HG02759 (cell line): Measurements from ENCODE around the gene AMT.
"Not testable (repeated sequence)": the region's sequence is repeated elsewhere in the genome, so short reads cannot be mapped to it uniquely, and the experiment has no call there.

ENCODE experiments used
- ATAC-seq: cut with Tn5 transposase; IDR thresholded peaks from one replicate; pipeline ENCODE4 v1.9.1; 2021; ENCODE audit warnings: mild to moderate bottlenecking, moderate library complexity; ENCODE audit not compliant: unreplicated experiment

The AMT gene

DNA sequence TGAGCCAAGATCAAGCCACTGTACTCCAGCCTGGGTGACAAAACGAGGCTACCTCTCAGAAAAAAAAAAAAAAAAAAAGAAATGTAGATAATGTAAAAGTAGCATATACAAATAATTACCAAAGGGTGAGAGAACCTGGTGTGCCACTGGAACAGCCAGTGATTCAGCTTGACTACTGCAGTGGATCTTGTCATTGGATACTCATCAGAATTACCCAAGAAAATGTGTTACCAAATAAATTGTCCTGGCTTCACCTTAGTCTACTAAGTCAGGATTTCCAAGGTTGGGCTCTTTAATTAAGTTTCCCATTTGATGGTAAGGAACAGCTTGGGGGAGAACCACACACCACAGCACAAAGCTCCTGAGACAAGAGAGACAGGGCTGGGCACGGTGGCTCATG lies 5.3 kb upstream of the AMT start:
- no peak for ATAC-seq

GRCh38 chr3:49424816-49425215 lies 2.5 kb upstream of the AMT start:
- no peak for ATAC-seq

DNA sequence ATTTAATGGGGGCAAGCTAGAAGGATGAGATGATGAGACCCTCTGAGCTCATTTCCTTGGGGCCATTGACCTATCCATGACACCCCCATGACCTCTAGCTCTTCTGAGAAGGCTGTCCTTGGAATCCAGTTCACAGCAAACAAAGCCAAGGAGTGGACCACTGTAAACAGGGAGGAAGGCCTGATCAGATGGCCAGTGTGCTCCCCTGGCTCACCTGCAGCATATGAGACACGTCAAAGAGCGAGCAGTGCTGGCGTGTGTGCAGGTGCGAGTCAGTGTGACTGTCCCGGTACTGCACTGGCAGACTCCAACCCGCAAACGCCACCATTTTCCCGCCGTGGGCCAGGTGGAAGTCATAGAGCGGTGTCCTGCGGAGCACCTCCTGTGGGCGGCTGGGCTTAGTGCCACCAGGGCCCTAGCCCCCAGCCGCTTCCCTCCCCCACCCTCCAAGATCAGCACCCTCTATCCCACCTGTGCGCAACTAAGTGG lies 339 bp downstream of the AMT start:
- ATAC-seq: no peak

DNA sequence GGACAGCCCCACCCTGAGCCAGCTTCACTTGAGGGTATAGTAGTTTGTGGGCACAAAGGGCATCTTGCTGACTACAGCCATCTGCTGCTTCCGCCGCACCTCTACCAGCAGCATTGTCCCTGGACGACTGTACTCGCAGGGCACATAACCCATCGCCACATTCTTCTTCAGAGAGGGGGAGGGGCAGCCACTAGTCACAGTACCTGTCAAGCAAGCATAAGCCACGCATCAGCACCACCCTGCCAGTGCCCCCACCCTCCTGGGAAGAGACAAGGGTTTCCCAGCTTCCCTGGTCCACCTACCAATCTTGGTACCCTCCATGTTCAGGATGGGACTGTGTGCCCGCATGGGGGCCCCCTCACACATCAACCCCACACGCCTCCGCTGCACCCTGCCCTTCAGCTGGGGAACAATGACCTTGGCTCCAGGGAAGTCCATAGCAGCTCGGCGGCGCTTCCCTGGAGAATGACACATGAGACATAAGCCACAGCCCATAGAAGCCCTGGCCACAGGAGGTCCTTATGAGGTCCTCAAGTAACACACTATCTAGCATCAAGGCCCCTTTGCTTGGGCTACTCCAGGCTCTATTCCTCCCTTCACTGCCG lies 4.7 kb downstream of the AMT start:
- no peak for ATAC-seq

DNA sequence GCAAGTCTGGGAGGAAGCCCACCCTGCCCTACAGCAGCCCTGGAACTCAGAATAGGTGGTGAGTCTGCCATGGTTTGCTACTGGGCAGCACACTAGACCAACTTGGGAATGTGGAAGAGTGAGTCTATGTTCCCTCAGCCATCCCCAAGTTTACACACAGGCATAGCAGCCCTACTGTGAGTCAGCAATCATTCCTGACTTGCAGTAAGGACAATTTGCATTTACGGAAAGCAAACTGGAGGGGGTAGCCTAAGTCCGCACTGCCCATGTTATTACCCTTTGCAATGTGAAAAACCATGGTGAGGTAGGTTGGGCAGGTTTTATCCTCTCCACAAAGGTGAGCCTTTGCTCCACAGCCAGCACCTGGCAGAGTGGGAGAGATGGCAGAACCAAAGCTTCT lies 5.4 kb downstream of the AMT start:
- ATAC-seq: no peak

DNA sequence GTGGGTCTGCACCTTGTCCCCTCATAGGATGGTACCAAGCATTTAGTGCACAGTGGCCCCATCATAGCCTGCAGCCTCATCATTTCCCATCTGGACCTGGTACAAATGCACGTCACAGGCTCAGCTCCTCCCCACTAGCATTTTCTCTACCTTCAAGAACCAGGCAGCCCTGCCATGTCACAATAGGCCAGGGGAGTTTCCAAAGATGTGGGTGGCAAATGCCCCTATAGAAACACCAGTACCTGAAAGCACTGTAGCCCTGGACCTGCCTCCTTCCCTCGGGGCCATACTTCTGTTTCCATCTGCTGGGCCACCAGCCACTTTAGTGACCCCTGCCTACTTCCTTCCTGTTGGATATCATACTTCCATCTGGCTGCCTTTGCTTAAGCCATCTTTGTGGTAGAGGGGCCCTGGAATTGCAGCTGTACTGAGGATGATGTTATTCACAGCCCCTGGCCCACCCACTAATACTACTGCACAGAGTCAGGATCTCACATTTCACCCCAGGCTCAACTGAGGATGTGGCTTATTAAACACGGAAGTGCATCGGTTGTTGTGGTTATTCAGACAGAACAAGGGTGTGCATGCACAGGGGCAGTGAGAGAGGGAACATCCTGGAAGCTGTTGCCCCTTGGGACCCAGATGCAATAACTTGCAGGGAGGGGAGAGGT lies 6.2 kb downstream of the AMT start:
- ATAC-seq: no peak

GRCh38 chr3:49414753-49415152 lies 7.5 kb downstream of the AMT start:
- ATAC-seq: no peak

- no peak for ATAC-seq
Observed at GRCh38 chr3:49413338-49413734, 8.9 kb downstream of the AMT start.

DNA sequence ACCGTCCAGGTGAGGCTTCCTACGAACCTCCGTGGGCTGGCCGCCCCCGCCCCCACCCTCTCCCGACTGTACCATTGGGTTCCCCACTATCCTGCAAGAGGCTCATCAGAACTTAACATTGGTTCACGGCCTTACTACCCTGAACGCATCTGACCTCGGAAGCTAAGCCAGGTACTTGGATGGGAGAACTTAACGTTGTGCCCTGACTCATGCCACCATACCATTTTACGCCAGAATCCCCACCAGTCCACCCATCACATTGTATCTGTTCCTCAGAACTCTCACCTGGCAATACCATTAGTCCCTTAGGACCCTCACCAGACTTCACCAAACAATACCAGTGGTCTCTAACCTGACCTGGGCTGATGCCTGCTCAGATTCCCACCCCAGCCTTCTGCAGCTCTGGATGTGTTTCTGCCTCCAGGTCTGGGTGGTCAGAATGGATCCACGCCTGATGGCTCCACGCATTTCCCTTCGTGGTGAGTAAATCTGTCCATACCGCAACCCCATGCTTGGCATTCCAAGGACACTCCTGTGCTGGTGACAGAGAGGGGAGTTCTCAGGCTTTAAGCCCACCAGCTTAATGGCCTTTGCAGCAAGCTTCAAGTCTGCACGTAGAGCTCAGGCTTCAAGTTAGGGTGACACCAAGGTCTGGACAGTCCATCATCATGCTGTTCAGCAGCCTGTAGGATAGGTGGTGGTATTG lies 9.5 kb downstream of the AMT start:
- no peak for ATAC-seq

- ATAC-seq: peak; percentile 82
Observed at GRCh38 chr3:49411968-49412631, 10.2 kb downstream of the AMT start, which contains the start of the genes RHOA and TCTA. Gene RHOA, minus strand, starts transcription at chr3:49411976. Its CDS starts 36,387 bp downstream, at chr3:49375589. Gene TCTA, plus strand, starts transcription at chr3:49412423. Its CDS starts 4 bp downstream, at chr3:49412427.

- peak; percentile 44 for ATAC-seq
Observed at GRCh38 chr3:49411535-49411967, 10.7 kb downstream of the AMT start.

GRCh38 chr3:49410846-49411534 lies 11.3 kb downstream of the AMT start:
- ATAC-seq: no peak

DNA sequence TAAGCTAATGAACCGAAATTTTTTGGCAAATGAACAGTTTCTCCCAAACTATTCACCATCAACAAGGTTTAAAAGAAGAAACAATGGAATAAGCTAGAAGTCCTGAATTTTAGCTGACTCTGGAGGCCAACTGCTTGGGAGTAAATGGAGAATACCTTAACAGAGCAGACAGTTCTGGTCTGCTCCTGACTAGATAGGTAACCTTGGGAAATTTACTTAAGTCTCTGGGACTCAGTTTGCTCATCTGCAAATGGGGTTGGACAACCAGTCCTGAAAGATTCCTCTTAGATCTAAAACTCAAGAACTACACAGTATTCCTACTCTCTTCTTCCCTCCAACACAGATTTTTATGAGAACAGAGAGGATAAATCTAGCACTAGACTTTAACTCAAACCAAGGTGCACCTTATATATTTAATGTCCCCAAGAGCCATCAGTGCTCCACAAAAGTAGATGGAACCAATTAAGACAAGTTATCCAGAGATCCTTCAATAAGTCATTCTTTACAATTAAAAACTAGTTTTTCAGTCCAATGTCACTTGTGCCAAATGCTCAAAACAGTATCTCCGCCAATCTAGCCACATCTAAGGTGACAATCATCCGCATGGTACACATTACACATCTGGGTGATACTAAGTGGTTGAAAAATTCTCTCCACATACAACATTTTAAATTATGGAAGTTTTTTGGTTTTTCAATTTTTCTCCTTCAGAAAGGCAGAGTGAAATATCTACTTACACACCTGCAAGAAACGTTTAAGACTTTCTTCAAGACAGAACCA lies 12.0 kb downstream of the AMT start:
- no peak for ATAC-seq

DNA sequence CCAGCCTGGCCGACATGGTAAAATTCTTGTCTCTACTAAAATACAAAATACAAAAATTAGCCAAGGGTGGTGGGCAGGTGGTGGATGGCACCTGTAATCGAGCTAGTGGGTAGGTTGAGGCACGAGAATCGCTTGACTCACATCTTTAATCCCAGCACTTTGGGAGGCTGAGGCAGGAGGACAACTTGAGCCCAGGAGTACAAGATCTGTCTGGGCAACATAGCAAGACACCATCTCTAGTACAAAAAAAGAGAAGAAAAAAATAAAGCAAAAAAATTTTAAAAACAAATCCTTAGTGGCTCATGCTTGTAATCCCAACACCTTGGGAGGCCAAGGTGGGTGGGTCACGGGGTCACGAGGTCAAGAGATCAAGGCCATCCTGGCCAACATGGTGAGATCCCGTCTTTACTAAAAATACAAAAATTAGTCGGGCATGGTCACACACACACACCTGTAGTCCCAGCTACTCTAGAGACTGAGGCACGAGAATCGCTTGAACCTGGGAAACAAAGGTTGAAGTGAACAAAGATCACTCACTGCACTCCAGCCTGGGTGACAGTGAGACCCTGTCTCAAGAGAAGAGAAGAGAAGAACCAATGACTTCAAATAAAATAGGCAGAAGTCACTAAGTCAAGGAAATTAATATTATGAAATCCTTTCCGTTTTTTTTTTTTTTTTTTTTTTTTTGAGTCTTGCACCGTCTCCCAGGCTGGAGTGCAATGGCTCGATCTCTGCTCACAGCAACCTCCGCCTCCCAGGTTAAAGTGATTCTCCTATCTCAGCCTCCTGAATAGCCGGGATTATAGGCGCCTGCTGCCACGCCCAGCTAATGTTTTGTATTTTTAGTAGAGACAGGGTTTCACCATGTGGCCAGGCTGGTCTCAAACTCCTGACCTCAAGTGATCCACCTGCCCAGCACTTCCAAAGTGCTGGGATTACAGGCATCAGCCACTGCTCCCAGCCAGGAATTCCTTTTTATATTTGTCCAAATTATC lies 15.4 kb downstream of the AMT start:
- ATAC-seq: no peak

GRCh38 chr3:49405570-49405969 lies 16.7 kb downstream of the AMT start:
- not testable (repeated sequence) for ATAC-seq

- ATAC-seq: no peak
Observed at GRCh38 chr3:49403891-49404290, 18.4 kb downstream of the AMT start.

DNA sequence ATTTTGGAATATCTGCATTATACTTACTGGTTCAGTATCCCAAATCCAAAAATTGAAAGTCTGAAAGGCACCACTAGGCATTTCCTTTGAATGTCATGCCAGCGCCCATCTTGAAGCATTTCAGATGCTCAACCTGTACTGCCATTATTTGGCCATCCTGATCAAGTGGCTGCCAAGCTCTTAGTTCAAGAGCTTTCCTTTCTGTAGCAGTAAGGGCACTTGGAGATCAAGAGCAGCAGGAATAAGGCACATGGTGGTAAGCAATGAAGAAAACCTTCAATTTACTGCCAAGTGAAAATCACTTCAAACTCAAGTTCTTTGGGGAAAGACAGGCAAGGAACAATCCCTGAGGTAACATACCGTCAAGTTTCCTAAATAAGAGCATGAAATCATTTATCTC lies 20.5 kb downstream of the AMT start:
- ATAC-seq: no peak

DNA sequence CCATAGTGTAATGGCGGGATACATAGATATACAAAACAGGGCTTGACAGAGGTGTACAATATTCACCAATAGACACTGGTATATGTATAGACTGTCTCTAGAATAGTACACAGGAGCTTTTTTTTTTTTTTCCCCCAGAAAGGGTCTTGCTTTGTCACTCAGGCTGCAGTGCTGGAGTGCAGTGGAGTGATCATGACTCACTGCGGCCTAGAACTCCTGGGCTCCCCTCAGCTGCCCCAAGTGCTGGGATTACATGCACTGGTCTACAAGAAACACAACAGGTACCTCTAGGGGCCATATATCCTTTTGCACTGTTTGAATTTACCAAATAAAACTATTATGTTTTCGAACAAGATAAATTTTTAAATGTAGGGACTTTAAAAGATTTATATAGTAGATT lies 22.8 kb downstream of the AMT start:
- ATAC-seq: no peak

- ATAC-seq: no peak
Observed at GRCh38 chr3:49397470-49397869, 24.8 kb downstream of the AMT start.
